Suprapubic skin (tissue), 4 donors: ENCODE measurements around the gene NCLN.

Source experiments
- POLR2A ChIP-seq, 2 donors: fragments of 450-650 bp; IDR thresholded peaks; one replicate each; pipeline ENCODE4 v1.6.1; 2017; ENCODE audit warnings: antibody characterized with exemption in 2 of 2, mild to moderate bottlenecking in 2 of 2, moderate library complexity in 2 of 2
- POLR2AphosphoS5 ChIP-seq, 3 donors: sonication (generic); formaldehyde crosslinking; IDR thresholded peaks; one replicate each; pipeline ENCODE4 v1.6.1; 2017; ENCODE audit warnings: antibody characterized with exemption in 3 of 3
- TF ChIP-seq, protein P1 (sequence below), 2 donors: fragments of 200-600 bp in 1 of 2; fragments of 450-650 bp in 1 of 2; sonication (generic) in 1 of 2; IDR thresholded peaks; one replicate each; pipeline ENCODE4 v1.5.1; 2016 to 2019; ENCODE audit warnings: antibody characterized with exemption in 2 of 2, mild to moderate bottlenecking in 1 of 2, moderate library complexity in 1 of 2

DNA sequence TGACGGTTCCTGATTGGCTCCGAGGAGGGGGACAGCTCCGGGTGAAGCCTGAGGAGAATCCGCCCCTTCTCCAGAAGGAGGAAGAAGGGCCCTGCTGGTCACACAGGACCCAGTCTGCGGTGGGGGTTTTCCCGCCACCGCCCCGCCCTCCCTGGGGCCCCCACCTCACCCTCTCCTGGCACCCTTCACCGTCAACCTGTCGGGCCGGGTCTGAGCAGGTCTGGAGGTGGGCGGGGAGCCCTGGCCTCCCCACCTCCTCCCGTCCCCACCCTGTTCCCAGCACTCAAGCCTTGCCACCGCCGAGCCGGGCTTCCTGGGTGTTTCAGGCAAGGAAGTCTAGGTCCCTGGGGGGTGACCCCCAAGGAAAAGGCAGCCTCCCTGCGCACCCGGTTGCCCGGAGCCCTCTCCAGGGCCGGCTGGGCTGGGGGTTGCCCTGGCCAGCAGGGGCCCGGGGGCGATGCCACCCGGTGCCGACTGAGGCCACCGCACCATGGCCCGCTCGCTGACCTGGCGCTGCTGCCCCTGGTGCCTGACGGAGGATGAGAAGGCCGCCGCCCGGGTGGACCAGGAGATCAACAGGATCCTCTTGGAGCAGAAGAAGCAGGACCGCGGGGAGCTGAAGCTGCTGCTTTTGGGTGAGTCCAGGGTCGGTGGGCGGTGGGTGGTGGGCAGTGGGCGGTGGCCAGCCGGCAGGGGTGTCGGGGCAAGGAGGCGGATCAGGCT is 49.6 kb upstream of the NCLN start, which contains the start of gene GNA15:
- TF ChIP-seq, protein P1, sequence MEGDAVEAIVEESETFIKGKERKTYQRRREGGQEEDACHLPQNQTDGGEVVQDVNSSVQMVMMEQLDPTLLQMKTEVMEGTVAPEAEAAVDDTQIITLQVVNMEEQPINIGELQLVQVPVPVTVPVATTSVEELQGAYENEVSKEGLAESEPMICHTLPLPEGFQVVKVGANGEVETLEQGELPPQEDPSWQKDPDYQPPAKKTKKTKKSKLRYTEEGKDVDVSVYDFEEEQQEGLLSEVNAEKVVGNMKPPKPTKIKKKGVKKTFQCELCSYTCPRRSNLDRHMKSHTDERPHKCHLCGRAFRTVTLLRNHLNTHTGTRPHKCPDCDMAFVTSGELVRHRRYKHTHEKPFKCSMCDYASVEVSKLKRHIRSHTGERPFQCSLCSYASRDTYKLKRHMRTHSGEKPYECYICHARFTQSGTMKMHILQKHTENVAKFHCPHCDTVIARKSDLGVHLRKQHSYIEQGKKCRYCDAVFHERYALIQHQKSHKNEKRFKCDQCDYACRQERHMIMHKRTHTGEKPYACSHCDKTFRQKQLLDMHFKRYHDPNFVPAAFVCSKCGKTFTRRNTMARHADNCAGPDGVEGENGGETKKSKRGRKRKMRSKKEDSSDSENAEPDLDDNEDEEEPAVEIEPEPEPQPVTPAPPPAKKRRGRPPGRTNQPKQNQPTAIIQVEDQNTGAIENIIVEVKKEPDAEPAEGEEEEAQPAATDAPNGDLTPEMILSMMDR (IDR thresholded peaks at IDR 0.05), result no peak
- TF ChIP-seq POLR2A (IDR thresholded peaks at IDR 0.05) (no peak), POLR2AphosphoS5 (IDR thresholded peaks at IDR 0.05) (no peak)
